H9 (cell line): ENCODE data around the gene CAV2. TPM values are rescaled to one million over a fixed set of nuclear protein-coding genes. Genes with fewer than 3 reads are reported as not detected.

Experiments used
- DNase-seq: peaks from one replicate; pipeline ENCODE4 v3.0.0-alpha.2; 2017
- H2AFZ ChIP-seq: one replicate; pipeline ENCODE4 v1.6.1; 2013; ENCODE audit warnings: mild to moderate bottlenecking, low read length, control low read depth, moderate library complexity
- H2AK5ac ChIP-seq: 2 replicates; pipeline ENCODE4 v1.6.1; 2013; ENCODE audit warnings: low read length, control low read depth, mixed read lengths; ENCODE audit not compliant: insufficient read length
- H2BK120ac ChIP-seq: one replicate; pipeline ENCODE4 v1.6.1; 2013; ENCODE audit warnings: low read depth, mild to moderate bottlenecking, low read length, control low read depth, inconsistent platforms; ENCODE audit not compliant: poor library complexity, severe bottlenecking
- H2BK12ac ChIP-seq: 2 replicates; pipeline ENCODE4 v1.6.1; 2013; ENCODE audit warnings: low read length, control low read depth, mixed read lengths, low read depth; ENCODE audit not compliant: insufficient read length
- H2BK15ac ChIP-seq: 2 replicates; pipeline ENCODE4 v1.6.1; 2013; ENCODE audit warnings: low read depth, low read length, control low read depth
- H2BK20ac ChIP-seq: one replicate; pipeline ENCODE4 v1.6.1; 2013; ENCODE audit warnings: low read depth, mild to moderate bottlenecking, low read length, control low read depth, inconsistent platforms; ENCODE audit not compliant: poor library complexity, severe bottlenecking
- H2BK5ac ChIP-seq: 2 replicates; pipeline ENCODE4 v1.6.1; 2013; ENCODE audit warnings: low read length, control low read depth, mixed read lengths; ENCODE audit not compliant: insufficient read length
- H3K14ac ChIP-seq: 2 replicates; pipeline ENCODE4 v1.6.1; 2013; ENCODE audit warnings: low read length, control low read depth; ENCODE audit not compliant: insufficient read depth
- H3K18ac ChIP-seq: 2 replicates; pipeline ENCODE4 v1.6.1; 2013; ENCODE audit warnings: low read depth, mild to moderate bottlenecking, mixed read lengths, low read length, control low read depth; ENCODE audit not compliant: insufficient read length
- H3K23ac ChIP-seq: 2 replicates; pipeline ENCODE4 v1.6.1; 2013; ENCODE audit warnings: low read length, control low read depth, mixed read lengths, low read depth; ENCODE audit not compliant: insufficient read length
- H3K23me2 ChIP-seq: 2 replicates; pipeline ENCODE4 v1.6.1; 2013; ENCODE audit warnings: low read depth, mild to moderate bottlenecking, mixed read lengths, low read length, control low read depth; ENCODE audit not compliant: insufficient read length, poor library complexity, severe bottlenecking
- H3K27ac ChIP-seq: 2 replicates; pipeline ENCODE4 v1.5.1; 2013; ENCODE audit warnings: low read length, control low read depth, mixed read lengths, low read depth; ENCODE audit not compliant: insufficient read length
- H3K27me3 ChIP-seq: 2 replicates; pipeline ENCODE4 v1.6.1; 2013; ENCODE audit warnings: low read length, control low read depth, inconsistent platforms; ENCODE audit not compliant: insufficient read depth
- H3K4ac ChIP-seq: 2 replicates; pipeline ENCODE4 v1.6.1; 2013; ENCODE audit warnings: low read depth, mild to moderate bottlenecking, control low read depth, inconsistent platforms, low read length, moderate library complexity
- H3K4me1 ChIP-seq: 2 replicates; pipeline ENCODE4 v1.6.1; 2013; ENCODE audit warnings: low read length, control low read depth, inconsistent platforms; ENCODE audit not compliant: insufficient read depth
- H3K4me2 ChIP-seq: 2 replicates; pipeline ENCODE4 v1.6.1; 2013; ENCODE audit warnings: low read length, control low read depth, mixed read lengths; ENCODE audit not compliant: insufficient read length, insufficient read depth
- H3K56ac ChIP-seq: 2 replicates; pipeline ENCODE4 v1.6.1; 2013; ENCODE audit warnings: low read depth, mild to moderate bottlenecking, mixed read lengths, low read length, control low read depth; ENCODE audit not compliant: insufficient read length
- H3K79me1 ChIP-seq: 2 replicates; pipeline ENCODE4 v1.6.1; 2013; ENCODE audit warnings: low read depth, mild to moderate bottlenecking, moderate library complexity, low read length, control low read depth, inconsistent platforms; ENCODE audit not compliant: insufficient read depth, poor library complexity, severe bottlenecking
- H3K79me2 ChIP-seq: 2 replicates; pipeline ENCODE4 v1.6.1; 2013; ENCODE audit warnings: low read length, control low read depth, inconsistent platforms; ENCODE audit not compliant: insufficient read depth
- H3K9ac ChIP-seq: 2 replicates; pipeline ENCODE4 v1.6.1; 2013; ENCODE audit warnings: low read length, control low read depth, mixed read lengths; ENCODE audit not compliant: insufficient read length; ENCODE audit errors: extremely low read depth
- H3K9me3 ChIP-seq: one replicate; pipeline ENCODE4 v1.6.1; 2013; ENCODE audit warnings: low read depth, low read length, inconsistent platforms; ENCODE audit not compliant: control insufficient read depth
- H3T11ph ChIP-seq: one replicate; pipeline ENCODE4 v1.6.1; 2013; ENCODE audit warnings: mild to moderate bottlenecking, low read length, control low read depth, inconsistent platforms
- H4K20me1 ChIP-seq: one replicate; pipeline ENCODE4 v1.6.1; 2013; ENCODE audit not compliant: control insufficient read depth, insufficient read length, insufficient read depth
- H4K5ac ChIP-seq: 2 replicates; pipeline ENCODE4 v1.6.1; 2013; ENCODE audit warnings: low read depth, mild to moderate bottlenecking, mixed read lengths, low read length, control low read depth; ENCODE audit not compliant: insufficient read length
- H4K8ac ChIP-seq: replicated peaks from 2 replicates; pipeline ENCODE4 v1.6.1; 2013; ENCODE audit warnings: low read length, control low read depth, mixed read lengths, low read depth; ENCODE audit not compliant: insufficient read length
- H4K91ac ChIP-seq: 2 replicates; pipeline ENCODE4 v1.6.1; 2013; ENCODE audit warnings: low read depth, mild to moderate bottlenecking, moderate library complexity, mixed read lengths, low read length, control low read depth; ENCODE audit not compliant: insufficient read length
- H3K27ac Mint-ChIP-seq, 3 experiments: 2 replicates in 2 of 3; 3 replicates in 1 of 3; pipeline ENCODE4 v1.8.0; 2020 to 2021; ENCODE audit warnings: mixed read lengths in 3 of 3, mild to moderate bottlenecking in 1 of 3, moderate library complexity in 1 of 3
- H3K27me3 Mint-ChIP-seq: 2 replicates; pipeline ENCODE4 v1.8.0; 2021; ENCODE audit warnings: low read depth, mild to moderate bottlenecking, moderate library complexity, mixed read lengths
- H3K36me3 Mint-ChIP-seq, 3 experiments: 2 replicates in 2 of 3; 3 replicates in 1 of 3; pipeline ENCODE4 v1.8.0; 2020 to 2021; ENCODE audit warnings: low read depth in 3 of 3, mixed read lengths in 3 of 3; ENCODE audit not compliant: insufficient read depth in 1 of 3
- H3K4me1 Mint-ChIP-seq, 2 experiments: 2 replicates each; pipeline ENCODE4 v1.8.0; 2020; ENCODE audit warnings: mixed read lengths in 2 of 2
- H3K4me3 Mint-ChIP-seq, 2 experiments: 2 replicates in 1 of 2; 3 replicates in 1 of 2; pipeline ENCODE4 v1.8.0; 2020 to 2021; ENCODE audit warnings: mild to moderate bottlenecking in 2 of 2, mixed read lengths in 2 of 2, moderate library complexity in 1 of 2
- H3K9me3 Mint-ChIP-seq, 2 experiments: 2 replicates in 1 of 2; 3 replicates in 1 of 2; pipeline ENCODE4 v1.8.0; 2020; ENCODE audit warnings: mild to moderate bottlenecking in 2 of 2, mixed read lengths in 2 of 2, moderate library complexity in 1 of 2
- WGBS: extraction: QIAGEN DNeasy Blood & Tissue Kit; methylation state at CpG from one replicate; pipeline ENCODE4 v1.1.7; 2013; ENCODE audit warnings: missing lambda C conversion rate, low lambda C conversion rate, mixed read lengths; ENCODE audit not compliant: insufficient read length; ENCODE audit errors: extremely low coverage; 5-methylcytosine and 5-hydroxymethylcytosine counted together
- total RNA-seq: library from RNA; stranded (reverse); gene quantifications from 2 replicates; pipeline ENCODE4 v1.2.1, GENCODE V29; 2021
- TF ChIP-seq, protein P1 (sequence below): fragments of 200-600 bp; sonication (generic); conservative IDR thresholded peaks from 3 replicates; pipeline ENCODE4 v1.8.0; 2021; ENCODE audit warnings: antibody characterized with exemption, mild to moderate bottlenecking

CAV2 gene
- total RNA-seq, 1 experiment from 2014 or later = 3.7 TPM

DNA sequence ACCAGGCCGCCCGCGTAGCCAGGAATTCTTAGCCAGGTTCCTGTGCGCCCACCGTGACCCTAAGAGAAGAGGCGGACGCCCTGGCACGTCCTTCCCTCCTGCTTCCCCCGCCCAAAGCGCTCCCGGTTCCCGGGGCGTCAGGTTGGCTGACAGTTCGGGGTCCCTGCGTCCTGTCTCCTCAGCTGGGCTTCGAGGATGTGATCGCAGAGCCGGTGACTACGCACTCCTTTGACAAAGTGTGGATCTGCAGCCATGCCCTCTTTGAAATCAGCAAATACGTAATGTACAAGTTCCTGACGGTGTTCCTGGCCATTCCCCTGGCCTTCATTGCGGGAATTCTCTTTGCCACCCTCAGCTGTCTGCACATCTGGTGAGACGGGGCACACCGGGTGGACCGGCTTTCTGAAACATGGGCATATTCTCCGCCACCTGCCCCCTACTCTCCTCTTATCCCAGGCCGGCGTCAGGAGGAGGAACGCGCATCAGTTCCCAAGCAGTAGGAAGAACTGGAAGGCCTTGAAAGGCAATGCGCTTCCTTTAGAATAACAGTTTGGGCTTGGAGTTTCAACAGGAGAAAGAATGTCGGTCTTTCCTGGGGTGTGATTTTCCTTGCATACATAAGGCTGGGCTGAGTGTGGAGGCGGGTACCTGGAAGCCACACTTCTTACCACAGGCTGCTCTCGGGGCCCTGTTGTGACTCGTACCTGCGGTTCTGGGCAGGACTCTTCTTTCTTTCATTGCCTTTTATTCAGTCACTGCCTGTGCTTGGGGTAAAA is 728 bp downstream of the CAV2 start:
- Histone ChIP-seq H4K91ac (no peak overlapping the region), H4K20me1 (no peaks in the 10 kb centered on the region), H2BK20ac (no peak overlapping the region), H3K56ac (no peak overlapping the region), H3K27me3 (no peaks in the 10 kb centered on the region; the same call in 1 of the 2 replicates), H2BK12ac (no peak overlapping the region), H2AK5ac (no peak overlapping the region), H4K5ac (no peak overlapping the region), H3K9ac (no peak overlapping the region), H3K14ac (no peak overlapping the region), H2BK5ac (no peak overlapping the region), H3K4me1 (no peaks in the 10 kb centered on the region), H4K8ac (no peak overlapping the region), H2BK15ac (no peak overlapping the region), H3K23me2 (peaks cover 10% of the 10 kb centered on the region), H3K4me2 (peak overlapping the region; percentile 93), H3K27ac (no peak overlapping the region), H3K9me3 (no peaks in the 10 kb centered on the region), H3K79me2 (no peaks in the 10 kb centered on the region), H2AFZ (no peak overlapping the region), H3K79me1 (no peaks in the 10 kb centered on the region), H2BK120ac (no peak overlapping the region), H3K18ac (no peak overlapping the region), H3K4ac (no peak overlapping the region), H3T11ph (no peak overlapping the region), H3K23ac (no peak overlapping the region)
- no peaks in the 10 kb centered on the region for H3K36me3 Mint-ChIP-seq
- H3K27me3 Mint-ChIP-seq = peaks cover 33% of the 10 kb centered on the region
- TF ChIP-seq, protein P1, sequence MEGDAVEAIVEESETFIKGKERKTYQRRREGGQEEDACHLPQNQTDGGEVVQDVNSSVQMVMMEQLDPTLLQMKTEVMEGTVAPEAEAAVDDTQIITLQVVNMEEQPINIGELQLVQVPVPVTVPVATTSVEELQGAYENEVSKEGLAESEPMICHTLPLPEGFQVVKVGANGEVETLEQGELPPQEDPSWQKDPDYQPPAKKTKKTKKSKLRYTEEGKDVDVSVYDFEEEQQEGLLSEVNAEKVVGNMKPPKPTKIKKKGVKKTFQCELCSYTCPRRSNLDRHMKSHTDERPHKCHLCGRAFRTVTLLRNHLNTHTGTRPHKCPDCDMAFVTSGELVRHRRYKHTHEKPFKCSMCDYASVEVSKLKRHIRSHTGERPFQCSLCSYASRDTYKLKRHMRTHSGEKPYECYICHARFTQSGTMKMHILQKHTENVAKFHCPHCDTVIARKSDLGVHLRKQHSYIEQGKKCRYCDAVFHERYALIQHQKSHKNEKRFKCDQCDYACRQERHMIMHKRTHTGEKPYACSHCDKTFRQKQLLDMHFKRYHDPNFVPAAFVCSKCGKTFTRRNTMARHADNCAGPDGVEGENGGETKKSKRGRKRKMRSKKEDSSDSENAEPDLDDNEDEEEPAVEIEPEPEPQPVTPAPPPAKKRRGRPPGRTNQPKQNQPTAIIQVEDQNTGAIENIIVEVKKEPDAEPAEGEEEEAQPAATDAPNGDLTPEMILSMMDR = no peak
- H3K4me3 Mint-ChIP-seq = peak overlapping the region; percentile 77 to 87
- WGBS = no CpG with 5 or more reads among the region's 36 CpGs
- no peaks in the 10 kb centered on the region for H3K9me3 Mint-ChIP-seq
- peaks cover 12 to 14% of the 10 kb centered on the region in 2 experiments for H3K4me1 Mint-ChIP-seq
- H3K27ac Mint-ChIP-seq = peak overlapping the region in 1 of 3 experiments; percentile 18; a peak in 1 of 7 replicates
- peak; percentile 54 for DNase-seq
